Stimulated activated naive CD8-positive, alpha-beta T cell treated with anti-CD3 and anti-CD28 coated beads, Interleukin-15, Interleukin-2, amounts not matched to agents 100 U/mL and 50 U/mL, for 24 hours (primary cell): ENCODE data around the gene TXNDC5.
"Not testable (repeated sequence)": the region's sequence is repeated elsewhere in the genome, so short reads cannot be mapped to it uniquely, and the experiment has no call there.

Experiments
- ATAC-seq: fragments of 150-1000 bp; cut with Tn5 transposase; one replicate; pipeline ENCODE4 v1.10.0; 2021
- DNase-seq: peaks from one replicate; pipeline ENCODE4 v3.0.0; 2021

Gene TXNDC5

DNA sequence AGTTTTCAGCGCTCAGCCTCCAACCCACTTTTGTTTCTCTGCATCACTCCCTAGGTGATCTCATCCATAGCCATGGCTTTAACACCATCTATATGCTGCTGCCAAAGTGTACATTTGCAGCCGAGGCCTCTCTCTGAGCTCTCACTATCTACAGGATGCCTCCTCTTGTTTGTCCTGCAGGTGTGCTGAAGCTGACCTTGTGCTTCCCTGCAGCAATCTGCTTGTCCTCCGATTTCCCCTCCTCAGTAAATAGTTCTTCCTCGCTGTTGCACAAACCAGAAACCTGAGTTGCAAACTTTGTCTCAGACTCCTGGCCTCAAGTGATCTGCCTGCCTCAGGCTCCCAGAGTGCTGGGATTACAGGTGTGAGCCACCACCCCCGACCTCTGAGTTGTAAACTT lies 3.7 kb upstream of the TXNDC5 start:
- ATAC-seq = no peak
- no peak for DNase-seq

DNA sequence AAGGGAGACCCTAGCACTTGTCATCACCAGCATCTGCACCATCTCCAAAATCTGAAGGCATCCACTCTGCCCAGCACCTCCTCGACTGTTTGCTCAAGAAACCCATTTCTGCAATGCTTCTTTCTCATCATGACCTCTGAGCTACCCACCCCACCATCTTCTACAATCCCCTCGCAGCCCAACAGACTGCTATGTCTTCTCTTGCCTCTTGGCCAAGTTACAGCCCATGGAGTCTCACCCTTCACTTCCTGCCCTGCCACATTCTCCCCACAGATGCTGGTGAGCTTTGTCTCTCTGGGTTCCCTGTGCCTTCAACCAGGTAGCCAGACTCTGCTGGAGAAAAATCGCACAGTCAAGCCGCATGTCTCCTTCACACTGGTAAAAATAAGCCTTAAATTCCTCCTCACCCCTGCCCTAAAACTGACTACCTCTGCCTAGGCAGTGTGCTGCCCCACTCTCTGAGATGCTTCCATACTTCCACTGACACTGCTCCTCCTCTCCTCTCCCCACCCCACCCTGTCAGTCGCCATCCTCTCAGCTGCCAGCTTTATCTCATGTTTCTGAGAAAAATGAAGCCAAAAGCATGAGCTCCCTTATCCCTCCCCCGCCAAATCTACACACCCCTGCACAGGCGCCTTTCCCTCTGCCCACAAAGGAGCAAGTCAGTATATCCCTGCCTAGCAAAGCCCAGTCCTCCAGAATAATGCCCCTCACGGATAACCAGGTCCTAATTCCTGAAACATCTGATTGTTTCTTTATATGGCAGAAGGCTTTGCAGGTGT lies 2.3 kb upstream of the TXNDC5 start:
- no peak for DNase-seq
- no peak for ATAC-seq

DNA sequence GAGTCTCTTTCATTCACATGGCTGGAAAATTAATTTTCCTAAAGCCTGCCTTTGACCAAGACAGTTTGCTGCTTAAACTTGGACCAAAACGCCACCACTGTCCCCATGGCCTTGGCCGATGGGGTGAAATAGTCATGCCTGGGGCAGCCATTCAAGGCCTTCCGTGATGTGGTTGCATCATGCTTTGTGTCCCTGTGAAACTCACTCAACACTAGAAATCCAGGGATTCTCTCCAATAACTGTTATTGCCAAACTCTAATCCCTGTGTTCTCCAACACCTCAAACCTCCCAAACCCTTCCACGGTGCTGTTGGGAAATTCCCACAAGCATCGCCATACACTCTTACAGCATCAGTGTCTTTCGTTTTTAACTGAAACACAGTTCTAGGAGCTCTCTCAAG lies 1.4 kb upstream of the TXNDC5 start:
- DNase-seq (no peak), ATAC-seq (no peak)

- no peak for ATAC-seq
- DNase-seq = no peak
Observed at GRCh38 chr6:7911345-7911725, 747 bp upstream of the TXNDC5 start.

DNA sequence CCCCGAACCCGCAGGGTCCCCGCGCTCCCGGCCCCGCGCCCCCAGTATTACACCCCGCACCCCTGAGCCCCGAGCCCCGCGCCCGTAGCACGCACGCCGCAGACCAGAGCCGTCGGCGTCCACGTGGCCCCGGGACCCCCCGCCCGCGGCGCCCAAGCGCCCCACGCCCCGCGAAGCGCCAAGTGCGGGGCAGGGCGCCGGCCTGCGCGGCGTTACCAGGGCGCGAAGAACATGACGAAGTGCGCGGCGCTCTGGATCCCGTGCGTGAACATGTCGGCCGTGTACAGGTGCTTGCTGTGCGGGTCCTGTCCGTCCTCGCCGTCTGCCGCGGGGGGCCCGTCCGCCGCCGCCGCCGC lies 312 bp downstream of the TXNDC5 start:
- no peak for DNase-seq
- ATAC-seq = peak; percentile 19

DNA sequence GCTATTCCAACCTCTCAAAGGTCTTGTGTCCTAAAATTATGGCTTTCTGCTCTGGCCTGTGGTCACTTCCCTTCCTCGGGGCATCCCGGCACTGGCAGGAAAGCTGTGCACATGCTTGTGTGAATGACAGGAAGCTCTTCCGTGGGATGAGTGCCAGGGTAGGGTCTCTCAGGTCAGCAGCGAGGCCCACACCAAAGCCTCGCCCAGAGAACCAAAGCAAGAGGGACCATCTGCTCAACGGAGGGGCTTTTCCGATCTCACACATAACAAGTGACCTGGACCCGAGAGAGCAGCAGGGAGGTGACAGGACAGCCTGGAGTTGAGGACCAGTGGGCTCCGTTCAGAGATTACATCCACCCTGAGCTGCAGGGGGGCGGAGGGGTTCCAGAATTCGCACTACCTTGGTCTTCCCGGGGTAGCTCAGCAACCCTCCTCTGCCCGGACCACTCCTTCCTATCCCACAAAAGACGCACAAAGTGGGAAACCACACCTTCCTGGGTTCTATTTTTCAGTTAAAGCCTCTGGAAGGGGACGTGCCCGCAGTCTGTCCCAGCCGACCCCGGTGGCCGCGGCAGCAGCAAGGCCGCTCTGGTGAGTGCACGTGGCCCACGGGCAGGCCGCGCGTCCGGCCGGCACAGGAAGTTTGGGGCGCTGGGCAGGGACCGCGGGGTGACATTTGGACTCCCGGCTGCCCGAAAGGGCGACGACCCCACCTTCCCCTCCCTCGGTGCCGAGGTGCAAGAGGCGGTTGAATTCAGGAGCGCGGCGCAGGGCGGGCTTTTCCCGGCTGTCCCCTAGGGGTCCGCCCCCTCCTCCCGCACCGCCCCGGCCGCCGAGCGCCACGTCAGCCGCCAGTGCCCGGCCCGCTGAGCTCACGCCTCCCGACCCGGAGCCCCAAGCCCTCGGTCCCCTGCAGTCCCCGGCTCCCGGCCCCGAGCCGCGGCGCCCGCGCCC lies 988 bp downstream of the TXNDC5 start:
- ATAC-seq = peak; percentile 58
- peak; percentile 74 for DNase-seq

GRCh38 chr6:7907159-7907558 lies 3.4 kb downstream of the TXNDC5 start:
- ATAC-seq (no peak), DNase-seq (no peak)

DNA sequence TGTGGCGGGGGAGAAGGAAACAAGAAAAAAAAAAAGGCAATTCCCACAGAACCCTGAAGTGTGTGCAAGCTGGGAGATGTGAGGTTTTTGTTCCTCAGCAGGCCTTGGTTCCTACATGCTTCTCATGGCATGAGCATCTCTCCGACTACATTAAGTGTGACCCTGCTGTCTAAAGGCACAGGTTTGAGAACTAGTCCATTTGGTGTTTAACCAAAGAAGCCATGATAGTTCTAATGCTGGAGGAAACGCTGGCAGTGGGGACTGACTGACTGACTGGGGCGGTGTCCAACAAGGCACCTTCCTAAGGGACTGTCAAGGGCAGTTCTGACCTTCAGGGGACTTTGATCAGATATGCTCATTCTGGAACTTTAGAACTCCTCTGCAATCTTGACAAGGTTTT lies 3.8 kb downstream of the TXNDC5 start:
- ATAC-seq (no peak), DNase-seq (no peak)

DNA sequence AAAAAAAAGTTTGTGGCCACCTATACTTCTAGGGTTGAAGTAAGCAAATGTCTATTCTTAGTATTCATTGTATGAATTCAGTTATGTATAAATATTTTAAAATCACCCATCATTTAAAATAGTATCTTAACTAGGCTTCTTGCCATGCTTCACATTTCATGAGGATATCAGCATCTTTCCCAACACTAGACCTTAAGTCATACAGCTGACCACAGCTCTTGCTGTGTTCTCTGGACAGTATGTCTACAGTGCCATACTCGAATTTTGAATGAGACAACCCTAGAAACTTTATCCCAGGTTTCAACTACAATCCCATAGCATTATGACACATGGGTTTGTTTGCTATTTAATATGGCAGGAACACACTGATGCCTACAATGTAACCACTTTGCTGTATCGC lies 5.2 kb downstream of the TXNDC5 start:
- no peak for DNase-seq
- ATAC-seq = no peak

GRCh38 chr6:7904654-7905319 lies 5.8 kb downstream of the TXNDC5 start:
- DNase-seq (no peak), ATAC-seq (no peak)

DNA sequence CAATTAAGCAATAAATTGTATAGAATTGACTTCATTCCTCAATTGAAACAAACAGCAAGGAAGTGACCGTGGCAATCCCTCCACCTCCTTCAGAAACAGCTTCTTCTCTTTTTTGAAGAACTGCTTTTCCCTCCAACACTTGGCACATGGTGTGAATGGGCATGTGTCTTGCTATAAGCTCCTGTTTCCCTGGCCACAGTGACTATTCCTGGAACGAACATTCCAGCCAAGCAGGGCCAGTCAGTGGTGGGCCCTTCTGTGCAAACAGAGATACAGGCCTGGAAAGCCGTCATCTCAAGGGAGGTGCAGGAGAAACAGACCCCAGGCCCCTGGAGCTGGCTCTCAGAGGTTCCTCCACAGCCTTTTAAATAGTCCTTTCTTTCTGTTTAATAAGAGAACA lies 6.9 kb downstream of the TXNDC5 start:
- no peak for ATAC-seq

GRCh38 chr6:7902867-7903266 lies 7.7 kb downstream of the TXNDC5 start:
- DNase-seq (no peak), ATAC-seq (no peak)

More for the DNA sequence above, 6.9 kb downstream of the TXNDC5 start:
- no peak for DNase-seq

DNA sequence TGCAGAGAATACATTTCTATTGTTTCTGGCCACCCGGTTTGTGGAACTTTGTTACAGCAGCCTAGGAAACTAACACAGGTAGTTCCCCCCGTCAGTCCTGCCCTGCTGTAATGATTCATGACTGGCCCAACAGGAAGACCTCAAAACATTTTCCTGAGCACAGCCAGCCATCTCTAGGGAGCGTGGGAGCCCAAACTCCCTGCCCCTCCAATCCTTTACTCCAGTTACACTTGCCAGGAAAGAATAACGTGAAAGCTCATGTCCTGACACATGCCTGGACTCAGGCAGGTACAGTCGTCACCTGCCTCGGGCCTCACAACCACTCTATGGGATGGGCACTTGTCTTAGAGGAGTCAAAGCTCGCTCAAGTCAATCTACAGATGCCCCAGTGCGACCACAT lies 8.4 kb downstream of the TXNDC5 start:
- DNase-seq (no peak), ATAC-seq (no peak)

DNA sequence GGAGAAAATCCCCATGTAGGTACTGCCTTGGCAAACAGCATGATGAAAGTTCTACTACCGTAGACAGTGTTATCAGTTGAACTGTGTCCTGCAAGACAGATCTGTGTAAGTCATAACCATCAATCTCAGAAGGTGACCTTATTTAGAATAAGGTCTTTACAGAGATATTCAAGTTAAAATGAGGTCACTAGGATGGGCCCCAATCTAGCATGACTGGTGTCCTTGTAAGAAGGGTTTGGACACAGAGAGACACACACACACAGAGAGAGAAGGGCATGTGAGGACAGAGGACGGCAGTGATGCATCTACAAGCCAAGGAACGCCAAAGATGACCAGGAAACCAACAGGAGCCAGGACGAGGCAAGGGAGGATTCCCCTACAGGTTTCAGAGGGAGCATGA lies 8.8 kb downstream of the TXNDC5 start:
- DNase-seq (no peak), ATAC-seq (peak; percentile 26)

GRCh38 chr6:7901056-7901455 lies 9.5 kb downstream of the TXNDC5 start:
- DNase-seq (no peak), ATAC-seq (no peak)

DNA sequence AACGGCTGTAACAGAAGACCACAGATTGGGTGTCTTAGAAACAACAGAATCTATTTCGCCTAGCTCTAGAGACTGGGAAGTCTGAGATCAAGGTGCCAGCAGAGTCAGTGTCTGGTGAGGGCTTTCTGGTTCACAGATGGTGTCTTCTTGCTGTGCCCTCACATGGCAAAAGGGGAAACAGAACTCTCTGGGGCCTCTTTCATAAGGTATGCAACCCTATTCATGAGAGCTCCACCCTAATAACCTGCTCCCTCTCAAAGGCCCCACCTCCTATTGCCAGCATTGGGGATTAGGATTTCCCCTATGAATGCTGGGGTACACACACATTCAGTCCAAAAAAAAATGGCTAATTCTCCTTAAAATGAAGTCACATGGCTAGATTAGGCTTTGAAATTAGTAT lies 10.0 kb downstream of the TXNDC5 start:
- ATAC-seq = no peak
- no peak for DNase-seq

DNA sequence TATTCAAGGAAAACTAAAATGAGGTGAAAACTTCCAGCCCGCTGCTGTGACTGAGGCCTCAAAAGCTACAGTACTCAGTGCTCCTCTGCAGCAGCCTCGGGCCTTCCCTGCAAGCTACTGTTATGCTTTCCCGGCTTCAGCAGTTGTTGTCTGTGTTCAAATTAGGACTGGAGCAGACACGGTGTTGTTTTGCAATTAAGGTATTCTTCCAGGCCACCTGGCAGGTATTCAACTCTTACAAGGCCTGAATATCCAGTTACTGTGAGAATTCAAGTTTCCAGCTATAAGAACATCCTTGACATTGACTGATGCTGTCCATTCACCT lies 10.7 kb downstream of the TXNDC5 start:
- no peak for DNase-seq
- ATAC-seq = no peak

DNA sequence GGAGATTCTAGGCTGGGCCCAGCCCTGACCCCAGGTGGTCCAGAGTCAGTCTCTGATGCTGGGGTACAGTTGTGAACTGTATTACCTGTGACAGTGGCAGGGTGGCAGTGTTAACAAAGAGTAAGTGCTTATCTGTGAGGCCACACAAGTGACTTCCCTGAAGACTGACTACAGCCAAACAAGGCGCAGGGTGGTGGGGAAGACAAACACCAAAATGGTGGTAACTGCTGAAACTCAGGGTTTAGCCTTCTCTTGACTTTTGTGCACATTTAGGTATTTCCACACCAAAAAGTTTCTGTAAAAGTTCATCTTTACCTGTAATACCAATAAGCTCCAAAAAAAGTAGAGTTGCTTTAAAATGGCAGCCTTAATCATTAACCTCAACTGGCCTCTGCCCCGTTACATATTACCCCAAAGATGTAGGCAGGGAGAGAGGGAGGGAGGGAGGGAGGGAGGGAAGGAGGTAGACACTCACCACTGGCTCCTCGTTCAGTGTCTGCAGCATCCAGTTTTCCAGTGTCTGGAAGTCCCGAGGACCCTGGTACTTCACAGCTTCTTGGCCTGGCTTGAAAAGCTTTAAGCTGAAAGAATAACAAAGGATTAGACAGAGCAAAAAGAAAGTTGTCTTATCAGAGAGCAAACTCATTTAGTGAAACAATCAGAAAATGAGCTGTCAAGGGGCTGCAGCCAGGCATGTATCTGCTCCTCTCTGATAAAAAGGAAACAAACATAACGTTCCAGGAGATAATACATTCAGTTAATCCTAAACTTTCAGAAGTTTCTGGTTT lies 11.3 kb downstream of the TXNDC5 start:
- peak; percentile 19 for ATAC-seq
- DNase-seq = no peak

DNA sequence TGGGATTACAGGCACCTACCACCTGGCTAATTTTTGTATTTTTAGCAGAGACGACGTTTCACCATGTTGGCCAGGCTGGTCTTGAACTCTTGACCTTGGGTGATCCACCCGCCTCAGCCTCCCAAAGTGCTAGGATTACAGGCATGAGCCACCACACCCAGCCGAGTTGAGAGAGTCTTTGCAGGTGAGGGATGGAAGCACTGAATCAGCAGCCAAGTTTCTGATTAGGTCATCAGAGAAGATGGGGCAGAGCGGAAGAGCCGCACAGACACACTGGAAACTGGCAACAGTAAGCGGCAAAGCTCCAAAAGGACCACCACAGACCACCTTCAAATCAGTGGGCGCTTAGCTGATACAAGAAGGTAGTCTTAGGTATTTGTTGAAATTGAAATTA lies 12.4 kb downstream of the TXNDC5 start:
- not testable (repeated sequence) for ATAC-seq, DNase-seq

- no peak for DNase-seq
- ATAC-seq = no peak
Observed at GRCh38 chr6:7897461-7898192, 13.0 kb downstream of the TXNDC5 start.

- ATAC-seq (no peak), DNase-seq (no peak)
Observed at GRCh38 chr6:7896465-7896987, 14.1 kb downstream of the TXNDC5 start.

GRCh38 chr6:7895125-7895423 lies 15.5 kb downstream of the TXNDC5 start:
- DNase-seq (no peak), ATAC-seq (no peak)
